GM03348 (cell line): ENCODE measurements around the gene ABHD6.
"Not testable (repeated sequence)": the region's sequence is repeated elsewhere in the genome, so short reads cannot be mapped to it uniquely, and the experiment has no call there.

Source experiments
- DNase-seq: peaks from one replicate; pipeline ENCODE4 v3.0.0; 2012; ENCODE audit warnings: low spot score

ABHD6 gene

GRCh38 chr3:58242860-58243259 lies 5.3 kb downstream of the ABHD6 start:
- DNase-seq, result not testable (repeated sequence)

GRCh38 chr3:58243976-58244585 lies 6.5 kb downstream of the ABHD6 start:
- no peak for DNase-seq

GRCh38 chr3:58246148-58247047 lies 8.8 kb downstream of the ABHD6 start:
- no peak for DNase-seq

- peak; percentile 11 for DNase-seq
These were observed 11.9 kb downstream of the ABHD6 start for GRCh38 chr3:58249358-58250092.

- DNase-seq, result no peak
These were observed 12.6 kb downstream of the ABHD6 start for GRCh38 chr3:58250093-58250707.

- no peak for DNase-seq
These were observed 14.0 kb downstream of the ABHD6 start for GRCh38 chr3:58251631-58252035.

GRCh38 chr3:58254144-58254543 lies 16.6 kb downstream of the ABHD6 start:
- DNase-seq, result no peak

GRCh38 chr3:58256061-58256460 lies 18.5 kb downstream of the ABHD6 start:
- no peak for DNase-seq

GRCh38 chr3:58256511-58256910 lies 18.9 kb downstream of the ABHD6 start:
- no peak for DNase-seq

- no peak for DNase-seq
These were observed 20.9 kb downstream of the ABHD6 start for GRCh38 chr3:58258392-58259055.

- DNase-seq, result peak; percentile 58
These were observed 22.7 kb downstream of the ABHD6 start for GRCh38 chr3:58260261-58260731.

- DNase-seq, result peak; percentile 19
These were observed 23.1 kb downstream of the ABHD6 start for GRCh38 chr3:58260733-58261132.

- DNase-seq, result no peak
These were observed 24.5 kb downstream of the ABHD6 start for GRCh38 chr3:58261954-58262666.

- peak; percentile 12 for DNase-seq
These were observed 29.0 kb downstream of the ABHD6 start for GRCh38 chr3:58266577-58266976.

GRCh38 chr3:58267543-58267942 lies 30.0 kb downstream of the ABHD6 start:
- DNase-seq, result not testable (repeated sequence)

GRCh38 chr3:58269356-58269755 lies 31.8 kb downstream of the ABHD6 start:
- DNase-seq, result no peak

GRCh38 chr3:58270485-58270884 lies 32.9 kb downstream of the ABHD6 start:
- DNase-seq, result no peak

- DNase-seq, result peak; percentile 92
These were observed 34.4 kb downstream of the ABHD6 start for GRCh38 chr3:58271901-58272501.

GRCh38 chr3:58272891-58273290 lies 35.3 kb downstream of the ABHD6 start:
- peak; percentile 16 for DNase-seq

GRCh38 chr3:58273362-58273761 lies 35.8 kb downstream of the ABHD6 start:
- DNase-seq, result not testable (repeated sequence)
